Smooth muscle cell (in vitro differentiated cells): ENCODE measurements around the gene ERF. TPM values are rescaled to one million over a fixed set of nuclear protein-coding genes. Genes with fewer than 3 reads are reported as not detected.

Experiments
- DNase-seq: peaks from one replicate; lab custom pipeline; 2025; ENCODE audit not compliant: unreplicated experiment; lab: John Stamatoyannopoulos, UW
- H2AFZ ChIP-seq: fragments of 200-600 bp; sonication (generic); 2 replicates; pipeline ENCODE4 v1.6.0; 2016; ENCODE audit warnings: antibody characterized with exemption, low read depth, mild to moderate bottlenecking
- H3F3A ChIP-seq: fragments of 200-600 bp; sonication (generic); 2 replicates; pipeline ENCODE4 v1.6.0; 2017; ENCODE audit warnings: antibody characterized with exemption, low read depth
- H3K27ac ChIP-seq: fragments of 200-600 bp; sonication (generic); 2 replicates; pipeline ENCODE4 v1.5.1; 2016; ENCODE audit warnings: low read depth, mild to moderate bottlenecking
- H3K27me3 ChIP-seq: fragments of 200-600 bp; sonication (generic); 2 replicates; pipeline ENCODE4 v1.6.1; 2016; ENCODE audit warnings: low read depth, mild to moderate bottlenecking
- H3K36me3 ChIP-seq: fragments of 200-600 bp; sonication (generic); 2 replicates; pipeline ENCODE4 v1.5.1; 2016; ENCODE audit warnings: low read depth
- H3K4me1 ChIP-seq: fragments of 200-600 bp; sonication (generic); 2 replicates; pipeline ENCODE4 v1.5.1; 2016; ENCODE audit warnings: low read depth
- H3K4me2 ChIP-seq: fragments of 200-600 bp; sonication (generic); 2 replicates; pipeline ENCODE4 v1.6.0; 2016; ENCODE audit warnings: mild to moderate bottlenecking
- H3K4me3 ChIP-seq: fragments of 200-600 bp; sonication (generic); 2 replicates; pipeline ENCODE4 v1.5.1; 2016; ENCODE audit warnings: mild to moderate bottlenecking
- H3K79me2 ChIP-seq: fragments of 200-600 bp; sonication (generic); 2 replicates; pipeline ENCODE4 v1.6.0; 2016; ENCODE audit warnings: low read depth, mild to moderate bottlenecking
- H3K9ac ChIP-seq: fragments of 200-600 bp; sonication (generic); 2 replicates; pipeline ENCODE4 v1.6.0; 2016; ENCODE audit warnings: low read depth
- H3K9me3 ChIP-seq: fragments of 200-600 bp; sonication (generic); replicated peaks from 2 replicates; pipeline ENCODE4 v1.5.1; 2016; ENCODE audit warnings: low read depth
- H4K20me1 ChIP-seq: fragments of 200-600 bp; sonication (generic); 2 replicates; pipeline ENCODE4 v1.6.0; 2016; ENCODE audit warnings: low read depth
- WGBS: methylation state at CpG from one replicate; pipeline ENCODE4 v1.1.7; 2016; ENCODE audit warnings: low lambda C conversion rate; 5-methylcytosine and 5-hydroxymethylcytosine counted together
- polyA plus RNA-seq: library from polyadenylated mRNA; unstranded; fragments of >200 nt; fragmentation: Nextera tagmentation; extraction: Ambion mirVana; gene quantifications from 2 replicates; pipeline ENCODE4 v1.2.1, GENCODE V29; 2016
- total RNA-seq: library from RNA; depleted of rRNA; stranded (reverse); fragments of >200 nt; gene quantifications from 2 replicates; pipeline ENCODE4 v1.2.3, GENCODE V29; 2014
- TF ChIP-seq, protein P1 (sequence below): fragments of 200-600 bp; sonication (generic); IDR thresholded peaks from 2 replicates; pipeline ENCODE4 v1.5.1; 2017; ENCODE audit warnings: borderline replicate concordance, mild to moderate bottlenecking, antibody characterized with exemption; ENCODE audit not compliant: insufficient read depth, poor library complexity, severe bottlenecking

Gene ERF
- total and polyA plus RNA-seq, 2 experiments from 2014 or later = 14.9 to 20.5 TPM

- peaks cover 36% of the 10 kb centered on the region for H3F3A ChIP-seq
- peak; percentile 81 for DNase-seq
- peak overlapping the region; percentile 94 for H3K4me3 ChIP-seq
- TF ChIP-seq, protein P1, sequence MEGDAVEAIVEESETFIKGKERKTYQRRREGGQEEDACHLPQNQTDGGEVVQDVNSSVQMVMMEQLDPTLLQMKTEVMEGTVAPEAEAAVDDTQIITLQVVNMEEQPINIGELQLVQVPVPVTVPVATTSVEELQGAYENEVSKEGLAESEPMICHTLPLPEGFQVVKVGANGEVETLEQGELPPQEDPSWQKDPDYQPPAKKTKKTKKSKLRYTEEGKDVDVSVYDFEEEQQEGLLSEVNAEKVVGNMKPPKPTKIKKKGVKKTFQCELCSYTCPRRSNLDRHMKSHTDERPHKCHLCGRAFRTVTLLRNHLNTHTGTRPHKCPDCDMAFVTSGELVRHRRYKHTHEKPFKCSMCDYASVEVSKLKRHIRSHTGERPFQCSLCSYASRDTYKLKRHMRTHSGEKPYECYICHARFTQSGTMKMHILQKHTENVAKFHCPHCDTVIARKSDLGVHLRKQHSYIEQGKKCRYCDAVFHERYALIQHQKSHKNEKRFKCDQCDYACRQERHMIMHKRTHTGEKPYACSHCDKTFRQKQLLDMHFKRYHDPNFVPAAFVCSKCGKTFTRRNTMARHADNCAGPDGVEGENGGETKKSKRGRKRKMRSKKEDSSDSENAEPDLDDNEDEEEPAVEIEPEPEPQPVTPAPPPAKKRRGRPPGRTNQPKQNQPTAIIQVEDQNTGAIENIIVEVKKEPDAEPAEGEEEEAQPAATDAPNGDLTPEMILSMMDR = no peak
- peak overlapping the region; percentile 95 for H3K4me2 ChIP-seq
- H3K27me3 ChIP-seq = no peaks in the 10 kb centered on the region
- peaks cover 13% of the 10 kb centered on the region for H3K79me2 ChIP-seq
- no peaks in the 10 kb centered on the region for H3K36me3 ChIP-seq
- peak overlapping the region; percentile 97 for H3K27ac ChIP-seq
- no peaks in the 10 kb centered on the region for H3K9me3 ChIP-seq
- no peak overlapping the region for H2AFZ ChIP-seq
- peaks cover 39% of the 10 kb centered on the region for H4K20me1 ChIP-seq
- peaks cover 43% of the 10 kb centered on the region for H3K4me1 ChIP-seq
- peak overlapping the region; percentile 78 for H3K9ac ChIP-seq
- 2% methylated on average over 25 of the region's 25 CpGs for WGBS
Observed at GRCh38 chr19:42281146-42281826, 26.4 kb upstream of the ERF start.

GRCh38 chr19:42280815-42281145, 25.9 kb upstream of the ERF start:
- peaks cover 14% of the 10 kb centered on the region for H3K79me2 ChIP-seq
- WGBS = 0% methylated on average over 11 of the region's 20 CpGs

DNA sequence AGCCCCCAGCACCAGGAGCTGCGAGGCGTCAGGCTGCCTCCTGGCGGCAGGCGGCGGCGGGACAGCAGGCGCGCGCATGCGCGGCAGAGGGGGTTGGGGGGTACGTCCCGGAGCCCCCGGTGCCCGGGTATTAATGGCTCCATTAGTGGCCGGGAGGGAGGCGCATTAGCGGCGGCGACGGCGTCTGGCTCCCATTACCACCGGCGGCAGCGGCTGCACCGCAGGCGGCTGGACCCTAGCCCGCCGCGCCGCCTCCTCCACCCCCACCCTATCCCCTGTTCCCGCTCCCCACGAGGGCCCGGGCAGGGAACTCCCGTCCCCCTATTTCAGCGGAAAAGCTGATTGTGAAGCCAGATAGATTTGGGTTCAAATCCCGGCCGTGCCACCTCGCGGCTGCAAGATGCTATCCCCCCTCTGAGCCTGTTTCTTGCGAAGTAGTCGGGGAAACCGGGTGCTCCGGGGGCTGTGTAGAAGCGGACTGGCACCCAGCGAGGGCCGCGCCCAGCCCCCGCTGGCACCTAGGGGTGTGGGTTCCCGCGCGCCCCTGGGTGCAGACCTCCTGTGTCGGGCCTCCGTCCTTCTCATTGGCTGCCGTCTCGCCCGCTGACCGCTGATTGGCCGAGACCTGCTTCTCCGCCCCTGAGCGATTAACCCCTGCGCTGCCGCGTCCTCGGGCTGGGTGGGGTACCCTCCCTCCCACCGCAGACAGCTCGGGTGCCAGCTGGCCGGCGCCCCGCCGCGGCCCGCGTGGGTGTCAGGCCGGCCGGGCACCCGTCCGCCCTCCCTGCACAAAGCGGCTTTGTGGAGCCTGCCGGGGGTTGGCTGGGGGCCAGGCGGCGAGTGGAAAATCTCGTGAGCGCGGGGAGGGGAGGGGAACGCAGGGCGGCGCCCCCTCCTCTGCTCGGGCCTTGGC, 25.2 kb upstream of the ERF start:
- WGBS = under 1% methylated on average over 57 of the region's 89 CpGs
- Histone ChIP-seq H2AFZ (no peak overlapping the region), H3K27ac (peak overlapping the region; percentile 97)

More at GRCh38 chr19:42280815-42281145, 25.9 kb upstream of the ERF start:
- Histone ChIP-seq H3K36me3 (no peaks in the 10 kb centered on the region), H3K4me1 (peaks cover 40% of the 10 kb centered on the region), H3K9ac (peak overlapping the region; percentile 86), H3K9me3 (no peaks in the 10 kb centered on the region), H3K27ac (peak overlapping the region; percentile 97), H2AFZ (no peak overlapping the region), H4K20me1 (peaks cover 39% of the 10 kb centered on the region), H3K4me3 (peak overlapping the region; percentile 94), H3K27me3 (no peaks in the 10 kb centered on the region), H3K4me2 (peak overlapping the region; percentile 95), H3F3A (peaks cover 36% of the 10 kb centered on the region)
- TF ChIP-seq, protein P1 = no peak
- peak; percentile 85 for DNase-seq

More for the DNA sequence above, 25.2 kb upstream of the ERF start:
- H3K36me3 ChIP-seq = no peaks in the 10 kb centered on the region
- H3K9me3 ChIP-seq = no peaks in the 10 kb centered on the region
- H3K4me2 ChIP-seq = peak overlapping the region; percentile 95
- peak; percentile 97 for DNase-seq
- peaks cover 38% of the 10 kb centered on the region for H3K4me1 ChIP-seq
- H4K20me1 ChIP-seq = peaks cover 37% of the 10 kb centered on the region
- H3K9ac ChIP-seq = peak overlapping the region; percentile 86
- peaks cover 19% of the 10 kb centered on the region for H3K79me2 ChIP-seq
- TF ChIP-seq, protein P1 = peak; percentile 83
- peak overlapping the region; percentile 94 for H3K4me3 ChIP-seq
- peaks cover 36% of the 10 kb centered on the region for H3F3A ChIP-seq
- no peaks in the 10 kb centered on the region for H3K27me3 ChIP-seq
